GM23338 (cell line): ENCODE results near the gene VSX1. TPM values are rescaled to one million over a fixed set of nuclear protein-coding genes. Genes with fewer than 3 reads are reported as not detected.

Experiments
- ATAC-seq: fragments of 200-7000 bp; cut with Tn5 transposase; 3 replicates; pipeline ENCODE4 v1.9.1; 2020
- DNase-seq: peaks from one replicate; pipeline ENCODE4 v3.0.0-alpha.2; 2015; ENCODE audit warnings: low spot score
- H2AFZ ChIP-seq: fragments of 200-600 bp; sonication (generic); 2 replicates; pipeline ENCODE4 v1.8.0; 2016; ENCODE audit warnings: antibody characterized with exemption, mild to moderate bottlenecking, moderate library complexity
- H3F3A ChIP-seq: fragments of 200-600 bp; sonication (generic); replicated peaks from 2 replicates; pipeline ENCODE4 v1.8.0; 2017; ENCODE audit warnings: antibody characterized with exemption, mixed run types, low read depth
- H3K27ac ChIP-seq: fragments of 200-600 bp; sonication (generic); 2 replicates; pipeline ENCODE4 v1.6.1; 2016; ENCODE audit warnings: low read depth
- H3K27me3 ChIP-seq: fragments of 200-600 bp; sonication (generic); 2 replicates; pipeline ENCODE4 v1.8.0; 2016; ENCODE audit warnings: mild to moderate bottlenecking, mixed run types, moderate library complexity; ENCODE audit not compliant: insufficient read depth
- H3K36me3 ChIP-seq: fragments of 200-600 bp; sonication (generic); 2 replicates; pipeline ENCODE4 v1.8.0; 2016; ENCODE audit warnings: mild to moderate bottlenecking; ENCODE audit not compliant: insufficient read depth
- H3K4me1 ChIP-seq: fragments of 200-600 bp; sonication (generic); 2 replicates; pipeline ENCODE4 v1.8.0; 2016; ENCODE audit warnings: mild to moderate bottlenecking, moderate library complexity; ENCODE audit not compliant: insufficient read depth
- H3K4me2 ChIP-seq: fragments of 200-600 bp; sonication (generic); 2 replicates; pipeline ENCODE4 v1.7.1; 2017; ENCODE audit warnings: mixed run types
- H3K4me3 ChIP-seq: fragments of 200-600 bp; sonication (generic); 2 replicates; pipeline ENCODE4 v1.6.1; 2016; ENCODE audit warnings: mixed run types
- H3K79me2 ChIP-seq: fragments of 200-600 bp; sonication (generic); replicated peaks from 2 replicates; pipeline ENCODE4 v1.8.0; 2017; ENCODE audit warnings: mild to moderate bottlenecking; ENCODE audit not compliant: insufficient read depth
- H3K9me2 ChIP-seq: fragments of 200-600 bp; sonication (generic); 2 replicates; pipeline ENCODE4 v1.8.0; 2017; ENCODE audit not compliant: insufficient read depth
- H4K20me1 ChIP-seq: fragments of 200-600 bp; sonication (generic); replicated peaks from 2 replicates; pipeline ENCODE4 v1.8.0; 2017; ENCODE audit warnings: mild to moderate bottlenecking; ENCODE audit not compliant: insufficient read depth
- H3K27ac Mint-ChIP-seq: 2 replicates; pipeline ENCODE4 v1.8.0; 2020; ENCODE audit warnings: inconsistent platforms, mild to moderate bottlenecking, moderate library complexity, mixed read lengths
- H3K27me3 Mint-ChIP-seq: 3 replicates; pipeline ENCODE4 v1.8.0; 2022; ENCODE audit warnings: low read depth, mild to moderate bottlenecking, moderate library complexity, mixed read lengths, inconsistent platforms; ENCODE audit not compliant: insufficient read depth, poor library complexity
- H3K36me3 Mint-ChIP-seq: 3 replicates; pipeline ENCODE4 v1.8.0; 2021; ENCODE audit warnings: low read depth, mild to moderate bottlenecking, inconsistent platforms, moderate library complexity, mixed read lengths
- H3K4me1 Mint-ChIP-seq: 3 replicates; pipeline ENCODE4 v1.8.0; 2020; ENCODE audit warnings: mild to moderate bottlenecking, inconsistent platforms, mixed read lengths
- H3K4me3 Mint-ChIP-seq: 3 replicates; pipeline ENCODE4 v1.8.0; 2021; ENCODE audit warnings: moderate library complexity, mild to moderate bottlenecking, inconsistent platforms, mixed read lengths
- H3K9me3 Mint-ChIP-seq: 3 replicates; pipeline ENCODE4 v1.8.0; 2020; ENCODE audit warnings: moderate library complexity, mild to moderate bottlenecking, inconsistent platforms, mixed read lengths
- CTCF ChIP-seq, 2 experiments: fragments of 200-600 bp in 1 of 2; sonication (generic) in 1 of 2; conservative IDR thresholded peaks; 2 replicates each; pipeline versions ENCODE4 v1.5.1 to v1.6.1; 2016 to 2017; ENCODE audit warnings: antibody characterized with exemption in 2 of 2, low read depth in 2 of 2, mild to moderate bottlenecking in 2 of 2, moderate library complexity in 1 of 2
- ETS1 ChIP-seq: IDR thresholded peaks from 2 replicates; pipeline ENCODE4 v1.6.1; 2016; ENCODE audit warnings: antibody characterized with exemption
- EZH2 ChIP-seq: fragments of 200-600 bp; sonication (generic); IDR thresholded peaks from one replicate; pipeline ENCODE4 v1.8.0; 2017; ENCODE audit warnings: antibody characterized with exemption, mild to moderate bottlenecking, low read depth; ENCODE audit not compliant: unreplicated experiment
- EZH2phosphoT487 ChIP-seq: fragments of 200-600 bp; sonication (generic); IDR thresholded peaks from one replicate; pipeline ENCODE4 v1.8.1; 2018; ENCODE audit warnings: antibody characterized with exemption; ENCODE audit not compliant: unreplicated experiment
- POLR2AphosphoS5 ChIP-seq: IDR thresholded peaks from 2 replicates; pipeline ENCODE4 v1.6.1; 2016; ENCODE audit warnings: antibody characterized with exemption, low read depth
- STAT1 ChIP-seq: IDR thresholded peaks from one replicate; pipeline ENCODE4 v1.6.1; 2016; ENCODE audit warnings: antibody characterized with exemption; ENCODE audit not compliant: unreplicated experiment
- ZNF331 ChIP-seq: fragments of 250-450 bp; sonication (Bioruptor Pico); IDR thresholded peaks from 2 replicates; pipeline ENCODE4 v1.5.0; 2020; ENCODE audit warnings: low read depth, mild to moderate bottlenecking, moderate library complexity
- ZNF462 ChIP-seq: fragments of 250-450 bp; sonication (Bioruptor Pico); IDR thresholded peaks from 2 replicates; pipeline ENCODE4 v1.5.0; 2020; ENCODE audit warnings: mild to moderate bottlenecking, moderate library complexity
- polyA plus RNA-seq: library from polyadenylated mRNA; unstranded; fragments of >200 nt; fragmentation: Nextera tagmentation; extraction: Ambion mirVana; gene quantifications from 2 replicates; pipeline ENCODE4 v1.2.1, GENCODE V29; 2016
- total RNA-seq: library from RNA; depleted of rRNA; stranded (reverse); fragments of >200 nt; shearing (Covaris generic); gene quantifications from 2 replicates; pipeline ENCODE4 v1.2.3, GENCODE V29; 2014

VSX1 gene
- total and polyA plus RNA-seq, 2 experiments from 2014 or later = 0.73 TPM; not detected in 1

- ATAC-seq (no peak), DNase-seq (no peak)
- Mint-ChIP-seq H3K4me1 (peaks cover 2% of the 10 kb centered on the region; the same call in 2 of the 3 replicates), H3K27me3 (peaks cover 30% of the 10 kb centered on the region), H3K4me3 (no peak overlapping the region; the same call in 2 of the 3 replicates), H3K36me3 (no peaks in the 10 kb centered on the region), H3K27ac (no peak overlapping the region), H3K9me3 (no peaks in the 10 kb centered on the region)
- H4K20me1 ChIP-seq = no peaks in the 10 kb centered on the region; the same call in 1 of the 2 replicates
- no peaks in the 10 kb centered on the region for H3K9me2 ChIP-seq
- H3K79me2 ChIP-seq = no peaks in the 10 kb centered on the region
- no peak overlapping the region for H2AFZ ChIP-seq
- no peaks in the 10 kb centered on the region for H3K36me3 ChIP-seq
- peaks cover 33% of the 10 kb centered on the region for H3K27me3 ChIP-seq
- no peak overlapping the region for H3K4me2 ChIP-seq
- peaks cover 2% of the 10 kb centered on the region; the same call in 1 of the 2 replicates for H3F3A ChIP-seq
- no peak overlapping the region for H3K4me3 ChIP-seq
- H3K4me1 ChIP-seq = no peaks in the 10 kb centered on the region
- TF ChIP-seq ZNF462 (no peak), EZH2phosphoT487 (no peak), ETS1 (no peak), CTCF (conservative IDR thresholded peaks at IDR 0.05; ENCODE audit: low read depth in 2 of 2) (no peak), POLR2AphosphoS5 (no peak), STAT1 (no peak), ZNF331 (CRISPR knock-in tag) (no peak), EZH2 (no peak)
- no peak overlapping the region for H3K27ac ChIP-seq
These were observed 18.0 kb downstream of the VSX1 start for GRCh38 chr20:25063981-25064380.
